HepG2 (cell line): ENCODE results near the gene RNASE11. TPM values are rescaled to one million over a fixed set of nuclear protein-coding genes. Genes with fewer than 3 reads are reported as not detected.

Experiments
- ATAC-seq: fragments of 200-7000 bp; cut with Tn5 transposase; 3 replicates; pipeline ENCODE4 v1.9.1; 2020; ENCODE audit warnings: mild to moderate bottlenecking, moderate library complexity
- BruUV-seq: library from RNA; stranded (reverse); fragments of 400-500 nt; replicated peaks from 2 replicates; lab custom pipeline; 2021; lab: Mats Ljungman, UMichigan
- CTCF ChIA-PET: fragments of 300-600 bp; formaldehyde crosslinking; extraction: SDS; loops from one replicate; lab custom pipeline; 2021; ENCODE audit warnings: low total read pairs, inconsistent platforms, low intra/inter-chr PET ratio; lab: Yijun Ruan, JAX
- POLR2A ChIA-PET: fragments of 350-600 bp; sonication (Branson Sonifier 250); formaldehyde crosslinking; loops from one replicate; lab custom pipeline; 2020; ENCODE audit warnings: antibody characterized with exemption, inconsistent platforms; lab: Yijun Ruan, JAX
- DNase-seq: peaks from one replicate; pipeline ENCODE4 v3.0.0-alpha.2; 2015; ENCODE audit warnings: low spot score
- FAIRE-seq: peaks from 3 replicates; lab custom pipeline; 2011; peaks lifted over from hg19 to GRCh38; lab: Jason Lieb, UNC
- H2AFZ ChIP-seq: one replicate; pipeline ENCODE4 v1.6.1; 2011; ENCODE audit warnings: low read length, inconsistent platforms
- H3K27ac ChIP-seq: fragments of 300-600 bp; 3 replicates; pipeline ENCODE4 v1.8.0; 2011; ENCODE audit warnings: mixed run types, mild to moderate bottlenecking, mixed read lengths, low read length, inconsistent platforms; ENCODE audit not compliant: insufficient read depth; ENCODE audit errors: extremely low read length
- H3K27me3 ChIP-seq, 2 experiments: fragments of 200-600 bp in 1 of 2; 2 replicates in 1 of 2; 3 replicates in 1 of 2; pipeline versions ENCODE4 v1.6.0 to v1.8.0; 2011; ENCODE audit warnings: low read length in 2 of 2, mild to moderate bottlenecking in 2 of 2, moderate library complexity in 2 of 2, inconsistent platforms in 1 of 2; ENCODE audit not compliant: insufficient read depth in 2 of 2, control insufficient read depth in 1 of 2
- H3K36me3 ChIP-seq, 2 experiments: fragments of 200-600 bp in 1 of 2; replicated peaks in 1 of 2; 2 replicates in 1 of 2; 3 replicates in 1 of 2; pipeline versions ENCODE4 v1.5.1 to v1.8.0; 2011; ENCODE audit warnings: low read length in 2 of 2, inconsistent platforms in 1 of 2; ENCODE audit not compliant: insufficient read depth in 2 of 2, control insufficient read depth in 1 of 2
- H3K4me1 ChIP-seq: 2 replicates; pipeline ENCODE4 v1.5.1; 2012; ENCODE audit warnings: low read length, inconsistent platforms; ENCODE audit not compliant: insufficient read depth
- H3K4me2 ChIP-seq: 2 replicates; pipeline ENCODE4 v1.6.0; 2011; ENCODE audit warnings: low read depth, low read length, inconsistent platforms
- H3K4me3 ChIP-seq, 3 experiments: fragments of 200-600 bp in 1 of 3; sonication (generic), shearing (Covaris generic) in 1 of 3; replicated peaks in 1 of 3; 2 replicates each; pipeline ENCODE4 v1.5.1; 2011 to 2016; ENCODE audit warnings: low read length in 3 of 3, inconsistent platforms in 2 of 3, low read depth in 2 of 3, mild to moderate bottlenecking in 2 of 3, control low read depth in 1 of 3, mixed read lengths in 1 of 3; ENCODE audit not compliant: insufficient read depth in 1 of 3
- H3K79me2 ChIP-seq: one replicate; pipeline ENCODE4 v1.6.1; 2011; ENCODE audit warnings: low read length, inconsistent platforms; ENCODE audit not compliant: insufficient read depth
- H3K9ac ChIP-seq: 2 replicates; pipeline ENCODE4 v1.6.0; 2011; ENCODE audit warnings: mild to moderate bottlenecking, low read depth, low read length, inconsistent platforms; ENCODE audit not compliant: insufficient read depth
- H3K9me3 ChIP-seq: 2 replicates; pipeline ENCODE4 v1.5.1; 2012; ENCODE audit warnings: mild to moderate bottlenecking, low read length
- H4K20me1 ChIP-seq: 2 replicates; pipeline ENCODE4 v1.6.0; 2011; ENCODE audit warnings: inconsistent platforms, mild to moderate bottlenecking, low read length, moderate library complexity; ENCODE audit not compliant: insufficient read depth
- ARNT ChIP-seq: fragments of 450-650 bp; IDR thresholded peaks from 2 replicates; pipeline ENCODE4 v1.6.1; 2017
- FOSL2 ChIP-seq: sonication (generic); formaldehyde crosslinking; IDR thresholded peaks from 2 replicates; pipeline ENCODE4 v1.4.0; 2020; ENCODE audit warnings: missing genetic modification reagents
- FOXA1 ChIP-seq, 2 experiments: fragments of 450-650 bp in 1 of 2; sonication (generic) in 1 of 2; formaldehyde crosslinking in 1 of 2; IDR thresholded peaks; 2 replicates each; pipeline versions ENCODE4 v1.4.0 to v1.6.1; 2016 to 2020; ENCODE audit warnings: missing genetic modification reagents in 1 of 2
- MYC ChIP-seq: sonication (generic); formaldehyde crosslinking; IDR thresholded peaks from 2 replicates; pipeline ENCODE4 v1.9.0; 2021; ENCODE audit warnings: missing genetic modification reagents, borderline replicate concordance
- PCBP2 ChIP-seq: fragments of 200-400 bp; formaldehyde crosslinking; optimal IDR thresholded peaks from 2 replicates; pipeline ENCODE3; 2018; ENCODE audit warnings: low read length, low read depth; ENCODE audit not compliant: poor library complexity, severe bottlenecking
- RXRA ChIP-seq: sonication (generic); formaldehyde crosslinking; IDR thresholded peaks from 2 replicates; pipeline ENCODE4 v1.5.1; 2020; ENCODE audit warnings: missing genetic modification reagents
- TEAD3 ChIP-seq: optimal IDR thresholded peaks from 2 replicates; pipeline ENCODE3; 2016; ENCODE audit warnings: borderline replicate concordance
- TMF1 ChIP-seq: sonication (generic); formaldehyde crosslinking; IDR thresholded peaks from 2 replicates; pipeline ENCODE4 v1.8.1; 2022; ENCODE audit warnings: low read depth, missing genetic modification reagents
- ZBTB8A ChIP-seq: sonication (generic); formaldehyde crosslinking; IDR thresholded peaks from 2 replicates; pipeline ENCODE4 v1.4.0; 2020; ENCODE audit warnings: mild to moderate bottlenecking, low read depth, missing genetic modification reagents, borderline replicate concordance
- ZKSCAN5 ChIP-seq: sonication (generic); formaldehyde crosslinking; IDR thresholded peaks from 2 replicates; pipeline ENCODE4 v1.5.1; 2020; ENCODE audit warnings: mild to moderate bottlenecking, missing genetic modification reagents
- ZNF180 ChIP-seq: sonication (generic); formaldehyde crosslinking; IDR thresholded peaks from 2 replicates; pipeline ENCODE4 v1.4.0; 2020; ENCODE audit warnings: low read depth, missing genetic modification reagents, borderline replicate concordance
- ZNF230 ChIP-seq: sonication (generic); formaldehyde crosslinking; IDR thresholded peaks from 2 replicates; pipeline ENCODE4 v1.4.0; 2020; ENCODE audit warnings: mild to moderate bottlenecking, missing genetic modification reagents
- ZNF30 ChIP-seq: sonication (generic); formaldehyde crosslinking; IDR thresholded peaks from 2 replicates; pipeline ENCODE4 v1.5.0; 2020; ENCODE audit warnings: mild to moderate bottlenecking, missing genetic modification reagents
- ZNF878 ChIP-seq: sonication (generic); formaldehyde crosslinking; IDR thresholded peaks from 2 replicates; pipeline ENCODE4 v1.8.1; 2023; ENCODE audit warnings: mild to moderate bottlenecking, missing genetic modification reagents, moderate library complexity
- WGBS: methylation state at CpG from one replicate; pipeline ENCODE4 v1.1.6; 2017; ENCODE audit warnings: low lambda C conversion rate; 5-methylcytosine and 5-hydroxymethylcytosine counted together
- in situ Hi-C: cut with HindIII; loops from 2 replicates; pipeline ENCODE4 v1.10.0; 2017; ENCODE audit warnings: low pct_unique_long_range_greater_than_20kb; ENCODE audit not compliant: extremely low pct_ligation_motif_present
- intact Hi-C: fragments of 100-400 bp; cut with micrococcal nuclease; formaldehyde crosslinking; loops from one replicate; pipeline ENCODE4 v1.10.0; 2022; ENCODE audit not compliant: unreplicated experiment
- polyA plus RNA-seq, 8 experiments: library from polyadenylated mRNA; depleted of rRNA in 3 of 8; stranded (reverse) in 7 of 8; unstranded in 1 of 8; fragments of >200 nt; fragmentation: Illumina TruSeq in 4 of 8; extraction: Trizol in 4 of 8; gene quantifications; 2 replicates each; pipeline versions ENCODE4 v1.2.1 to v1.2.3, GENCODE V29; 2011 to 2016; ENCODE audit warnings: low read depth in 4 of 8, missing spikeins in 1 of 8, mixed read lengths in 1 of 8; ENCODE audit not compliant: insufficient read depth in 1 of 8
- total RNA-seq, 5 experiments: library from RNA; depleted of rRNA; stranded (reverse); fragments of >200 nt; fragmentation: Illumina TruSeq; extraction: Trizol; gene quantifications; 2 replicates each; pipeline ENCODE4 v1.2.3, GENCODE V29; 2016; ENCODE audit warnings: low read depth in 1 of 5
- TF ChIP-seq, protein P1 (sequence below): sonication (generic); formaldehyde crosslinking; IDR thresholded peaks from 2 replicates; pipeline ENCODE4 v1.4.0; 2020; ENCODE audit warnings: missing genetic modification reagents
- TF ChIP-seq, protein P2 (sequence below): sonication (generic); formaldehyde crosslinking; IDR thresholded peaks from 2 replicates; pipeline ENCODE4 v1.5.0; 2020; ENCODE audit warnings: mild to moderate bottlenecking, missing genetic modification reagents, borderline replicate concordance

Gene RNASE11
- total and polyA plus RNA-seq, 2 of the 13 experiments (the other 11 are each of a cell fraction or from before 2014, with no cell fraction given), result not detected

GRCh38 chr14:20559461-20559904, 28.3 kb downstream of the RNASE11 start:
- no peak overlapping the region for H3K9ac ChIP-seq
- H3K4me2 ChIP-seq, result no peak overlapping the region
- H3K27me3 ChIP-seq, result no peaks in the 10 kb centered on the region; a peak in 1 of 5 replicates
- no peaks in the 10 kb centered on the region for H3K36me3 ChIP-seq
- no peak overlapping the region for H3K27ac ChIP-seq
- no peak overlapping the region for H3K4me3 ChIP-seq
- FAIRE-seq (no peak), ATAC-seq (no peak)
- no peak overlapping the region for H2AFZ ChIP-seq
- CTCF ChIA-PET, result no interaction called here
- 6% methylated on average over 2 of the region's 2 CpGs for WGBS
- H3K9me3 ChIP-seq, result no peaks in the 10 kb centered on the region
- no peaks in the 10 kb centered on the region for H3K79me2 ChIP-seq
- no peak for TF ChIP-seq ZNF180
- TF ChIP-seq FOSL2 (CRISPR knock-in tag), result no peak
- TF ChIP-seq ZNF30 (CRISPR knock-in tag), result no peak
- TF ChIP-seq PCBP2, result no peak
- no peak for TF ChIP-seq ARNT
- TF ChIP-seq ZNF230 (CRISPR knock-in tag), result no peak
- TF ChIP-seq MYC (CRISPR knock-in tag), result no peak
- no peak for TF ChIP-seq TMF1 (CRISPR knock-in tag)
- TF ChIP-seq ZKSCAN5 (CRISPR knock-in tag), result no peak
- no peak for TF ChIP-seq ZNF878 (CRISPR knock-in tag)
- TF ChIP-seq FOXA1 (IDR thresholded peaks at IDR 0.05), result no peak
- TF ChIP-seq FOXA1 (CRISPR knock-in tag; IDR thresholded peaks at IDR 0.05), result no peak
- no peak for TF ChIP-seq RXRA (CRISPR knock-in tag)
- TF ChIP-seq, protein P1, sequence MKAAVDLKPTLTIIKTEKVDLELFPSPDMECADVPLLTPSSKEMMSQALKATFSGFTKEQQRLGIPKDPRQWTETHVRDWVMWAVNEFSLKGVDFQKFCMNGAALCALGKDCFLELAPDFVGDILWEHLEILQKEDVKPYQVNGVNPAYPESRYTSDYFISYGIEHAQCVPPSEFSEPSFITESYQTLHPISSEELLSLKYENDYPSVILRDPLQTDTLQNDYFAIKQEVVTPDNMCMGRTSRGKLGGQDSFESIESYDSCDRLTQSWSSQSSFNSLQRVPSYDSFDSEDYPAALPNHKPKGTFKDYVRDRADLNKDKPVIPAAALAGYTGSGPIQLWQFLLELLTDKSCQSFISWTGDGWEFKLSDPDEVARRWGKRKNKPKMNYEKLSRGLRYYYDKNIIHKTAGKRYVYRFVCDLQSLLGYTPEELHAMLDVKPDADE (CRISPR knock-in tag), result no peak
- TF ChIP-seq ZBTB8A (CRISPR knock-in tag), result no peak
- TF ChIP-seq, protein P2, sequence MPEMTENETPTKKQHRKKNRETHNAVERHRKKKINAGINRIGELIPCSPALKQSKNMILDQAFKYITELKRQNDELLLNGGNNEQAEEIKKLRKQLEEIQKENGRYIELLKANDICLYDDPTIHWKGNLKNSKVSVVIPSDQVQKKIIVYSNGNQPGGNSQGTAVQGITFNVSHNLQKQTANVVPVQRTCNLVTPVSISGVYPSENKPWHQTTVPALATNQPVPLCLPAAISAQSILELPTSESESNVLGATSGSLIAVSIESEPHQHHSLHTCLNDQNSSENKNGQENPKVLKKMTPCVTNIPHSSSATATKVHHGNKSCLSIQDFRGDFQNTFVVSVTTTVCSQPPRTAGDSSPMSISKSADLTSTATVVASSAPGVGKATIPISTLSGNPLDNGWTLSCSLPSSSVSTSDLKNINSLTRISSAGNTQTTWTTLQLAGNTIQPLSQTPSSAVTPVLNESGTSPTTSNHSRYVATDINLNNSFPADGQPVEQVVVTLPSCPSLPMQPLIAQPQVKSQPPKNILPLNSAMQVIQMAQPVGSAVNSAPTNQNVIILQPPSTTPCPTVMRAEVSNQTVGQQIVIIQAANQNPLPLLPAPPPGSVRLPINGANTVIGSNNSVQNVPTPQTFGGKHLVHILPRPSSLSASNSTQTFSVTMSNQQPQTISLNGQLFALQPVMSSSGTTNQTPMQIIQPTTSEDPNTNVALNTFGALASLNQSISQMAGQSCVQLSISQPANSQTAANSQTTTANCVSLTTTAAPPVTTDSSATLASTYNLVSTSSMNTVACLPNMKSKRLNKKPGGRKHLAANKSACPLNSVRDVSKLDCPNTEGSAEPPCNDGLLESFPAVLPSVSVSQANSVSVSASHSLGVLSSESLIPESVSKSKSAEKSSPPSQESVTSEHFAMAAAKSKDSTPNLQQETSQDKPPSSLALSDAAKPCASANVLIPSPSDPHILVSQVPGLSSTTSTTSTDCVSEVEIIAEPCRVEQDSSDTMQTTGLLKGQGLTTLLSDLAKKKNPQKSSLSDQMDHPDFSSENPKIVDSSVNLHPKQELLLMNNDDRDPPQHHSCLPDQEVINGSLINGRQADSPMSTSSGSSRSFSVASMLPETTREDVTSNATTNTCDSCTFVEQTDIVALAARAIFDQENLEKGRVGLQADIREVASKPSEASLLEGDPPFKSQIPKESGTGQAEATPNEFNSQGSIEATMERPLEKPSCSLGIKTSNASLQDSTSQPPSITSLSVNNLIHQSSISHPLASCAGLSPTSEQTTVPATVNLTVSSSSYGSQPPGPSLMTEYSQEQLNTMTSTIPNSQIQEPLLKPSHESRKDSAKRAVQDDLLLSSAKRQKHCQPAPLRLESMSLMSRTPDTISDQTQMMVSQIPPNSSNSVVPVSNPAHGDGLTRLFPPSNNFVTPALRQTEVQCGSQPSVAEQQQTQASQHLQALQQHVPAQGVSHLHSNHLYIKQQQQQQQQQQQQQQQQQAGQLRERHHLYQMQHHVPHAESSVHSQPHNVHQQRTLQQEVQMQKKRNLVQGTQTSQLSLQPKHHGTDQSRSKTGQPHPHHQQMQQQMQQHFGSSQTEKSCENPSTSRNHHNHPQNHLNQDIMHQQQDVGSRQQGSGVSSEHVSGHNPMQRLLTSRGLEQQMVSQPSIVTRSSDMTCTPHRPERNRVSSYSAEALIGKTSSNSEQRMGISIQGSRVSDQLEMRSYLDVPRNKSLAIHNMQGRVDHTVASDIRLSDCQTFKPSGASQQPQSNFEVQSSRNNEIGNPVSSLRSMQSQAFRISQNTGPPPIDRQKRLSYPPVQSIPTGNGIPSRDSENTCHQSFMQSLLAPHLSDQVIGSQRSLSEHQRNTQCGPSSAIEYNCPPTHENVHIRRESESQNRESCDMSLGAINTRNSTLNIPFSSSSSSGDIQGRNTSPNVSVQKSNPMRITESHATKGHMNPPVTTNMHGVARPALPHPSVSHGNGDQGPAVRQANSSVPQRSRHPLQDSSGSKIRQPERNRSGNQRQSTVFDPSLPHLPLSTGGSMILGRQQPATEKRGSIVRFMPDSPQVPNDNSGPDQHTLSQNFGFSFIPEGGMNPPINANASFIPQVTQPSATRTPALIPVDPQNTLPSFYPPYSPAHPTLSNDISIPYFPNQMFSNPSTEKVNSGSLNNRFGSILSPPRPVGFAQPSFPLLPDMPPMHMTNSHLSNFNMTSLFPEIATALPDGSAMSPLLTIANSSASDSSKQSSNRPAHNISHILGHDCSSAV (CRISPR knock-in tag), result no peak
- TF ChIP-seq TEAD3, result no peak
- TF ChIP-seq, all 625 proteins: peak for 0
- POLR2A ChIA-PET, result no interaction called here
- H3K4me1 ChIP-seq, result no peaks in the 10 kb centered on the region
- no peaks in the 10 kb centered on the region for H4K20me1 ChIP-seq
- no peak for DNase-seq
- in situ Hi-C loops, result no loop called here
- intact Hi-C loops, result no loop called here
- BruUV-seq, result no TSS peak
